Astrocyte (in vitro differentiated cells and primary cell): ENCODE measurements around the gene CRLF3. TPM values are rescaled to one million over a fixed set of nuclear protein-coding genes. Genes with fewer than 3 reads are reported as not detected.
A peak's percentile ranks its signal among the peaks of the same experiment; 100 is the strongest.

Source experiments
- DNase-seq: peaks from one replicate; pipeline ENCODE4 v3.0.0-alpha.2; 2010; ENCODE audit warnings: low read depth
- FAIRE-seq: peaks from 2 replicates; lab custom pipeline; 2011; peaks lifted over from hg19 to GRCh38; lab: Jason Lieb, UNC
- H2AFZ ChIP-seq: 2 replicates; pipeline ENCODE4 v1.6.0; 2012; ENCODE audit warnings: low read depth, low read length, inconsistent platforms
- H3K27ac ChIP-seq: 2 replicates; pipeline ENCODE4 v1.5.1; 2011; ENCODE audit warnings: low read depth, low read length, inconsistent platforms
- H3K27me3 ChIP-seq: 2 replicates; pipeline ENCODE4 v1.6.0; 2011; ENCODE audit warnings: low read length, inconsistent platforms; ENCODE audit not compliant: insufficient read depth
- H3K36me3 ChIP-seq: 2 replicates; pipeline ENCODE4 v1.5.1; 2011; ENCODE audit warnings: low read length, inconsistent platforms; ENCODE audit not compliant: insufficient read depth
- H3K4me1 ChIP-seq: 2 replicates; pipeline ENCODE4 v1.5.1; 2011; ENCODE audit warnings: low read length, inconsistent platforms; ENCODE audit not compliant: insufficient read depth
- H3K4me2 ChIP-seq: 2 replicates; pipeline ENCODE4 v1.6.0; 2012; ENCODE audit warnings: low read length, inconsistent platforms
- H3K4me3 ChIP-seq: 2 replicates; pipeline ENCODE4 v1.5.1; 2011; ENCODE audit warnings: low read depth, mild to moderate bottlenecking, low read length, inconsistent platforms; ENCODE audit not compliant: insufficient read depth
- H3K79me2 ChIP-seq: 2 replicates; pipeline ENCODE4 v1.6.0; 2012; ENCODE audit warnings: mild to moderate bottlenecking, low read length, inconsistent platforms; ENCODE audit not compliant: insufficient read depth
- H3K9ac ChIP-seq: 2 replicates; pipeline ENCODE4 v1.6.0; 2012; ENCODE audit warnings: mild to moderate bottlenecking, low read length, inconsistent platforms
- H3K9me3 ChIP-seq: 2 replicates; pipeline ENCODE4 v1.5.1; 2012; ENCODE audit warnings: low read depth, mild to moderate bottlenecking, low read length, inconsistent platforms; ENCODE audit not compliant: insufficient read depth
- H4K20me1 ChIP-seq: 2 replicates; pipeline ENCODE4 v1.6.0; 2012; ENCODE audit warnings: low read length, inconsistent platforms; ENCODE audit not compliant: insufficient read depth
- H3K27ac Mint-ChIP-seq: one replicate; pipeline ENCODE4 v1.8.0; 2021; ENCODE audit warnings: mild to moderate bottlenecking, mixed read lengths; ENCODE audit not compliant: unreplicated experiment
- H3K27me3 Mint-ChIP-seq: one replicate; pipeline ENCODE4 v1.8.0; 2021; ENCODE audit warnings: low read depth, mixed read lengths; ENCODE audit not compliant: unreplicated experiment
- H3K36me3 Mint-ChIP-seq: one replicate; pipeline ENCODE4 v1.8.0; 2021; ENCODE audit warnings: low read depth, mixed read lengths; ENCODE audit not compliant: unreplicated experiment
- H3K4me1 Mint-ChIP-seq: one replicate; pipeline ENCODE4 v1.8.0; 2021; ENCODE audit warnings: low read depth, mixed read lengths; ENCODE audit not compliant: unreplicated experiment
- H3K4me3 Mint-ChIP-seq: one replicate; pipeline ENCODE4 v1.8.0; 2021; ENCODE audit warnings: mild to moderate bottlenecking, moderate library complexity, mixed read lengths; ENCODE audit not compliant: unreplicated experiment
- H3K9me3 Mint-ChIP-seq: one replicate; pipeline ENCODE4 v1.8.0; 2021; ENCODE audit warnings: mild to moderate bottlenecking, mixed read lengths; ENCODE audit not compliant: unreplicated experiment
- EZH2 ChIP-seq: IDR thresholded peaks from 2 replicates; pipeline ENCODE4 v1.6.1; 2012; ENCODE audit warnings: mild to moderate bottlenecking, low read length, inconsistent platforms; ENCODE audit not compliant: insufficient read depth
- total RNA-seq: library from RNA; stranded (reverse); gene quantifications from 2 replicates; pipeline ENCODE4 v1.2.1, GENCODE V29; 2021
- TF ChIP-seq, protein P1 (sequence below): IDR thresholded peaks from 2 replicates; pipeline ENCODE4 v1.5.1; 2011; ENCODE audit warnings: low read depth, mild to moderate bottlenecking, inconsistent platforms, low read length, moderate library complexity; ENCODE audit not compliant: insufficient read depth

CRLF3 gene
- total RNA-seq, 1 donor from 2014 or later, result 8.0 TPM

DNA sequence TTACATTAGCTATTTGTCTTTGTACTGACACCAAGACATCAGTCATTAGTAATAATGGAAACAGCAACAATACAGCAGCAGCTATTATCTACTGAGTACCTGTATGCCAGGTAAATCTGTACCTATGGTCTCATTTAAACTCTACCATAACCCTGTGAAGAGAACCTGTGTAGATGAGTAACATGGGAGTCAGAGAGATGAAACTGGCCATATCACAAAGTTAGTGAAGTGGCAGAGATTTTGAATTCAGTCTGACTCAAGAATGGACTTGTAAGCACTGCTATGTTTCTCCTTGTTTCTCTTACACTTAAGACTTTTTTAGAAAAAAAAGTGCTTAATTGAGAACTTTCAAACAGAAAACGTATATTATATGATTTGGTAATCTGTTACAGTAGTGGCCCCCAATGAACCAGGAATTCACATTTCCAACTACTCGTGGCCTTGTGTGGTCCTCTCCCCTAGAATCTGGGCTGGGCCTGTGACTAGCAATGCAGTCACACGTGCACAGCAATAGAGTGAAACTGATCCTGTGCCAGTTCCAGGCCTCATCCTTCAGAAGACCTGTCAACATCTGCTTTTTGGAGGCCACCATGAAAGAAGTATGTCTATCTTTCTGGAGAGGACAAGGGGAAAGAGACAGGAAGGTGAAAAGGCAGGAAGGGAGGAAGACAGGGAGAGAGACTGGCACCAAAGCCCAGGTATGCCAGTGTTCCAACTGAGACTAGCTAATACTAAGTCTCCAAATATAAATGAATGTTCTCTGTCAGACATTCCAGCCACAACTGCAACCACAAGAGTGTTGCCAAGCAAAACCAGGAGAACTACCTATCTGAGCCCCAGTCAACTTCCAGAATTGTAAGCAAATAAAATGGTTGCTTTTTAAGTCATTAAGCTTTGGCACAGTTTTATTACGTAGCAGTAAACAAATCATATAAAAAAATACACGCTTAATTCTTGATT lies 12.0 kb downstream of the CRLF3 start:
- Histone ChIP-seq H3K36me3 (no peaks in the 10 kb centered on the region), H3K27ac (no peak overlapping the region), H3K27me3 (no peaks in the 10 kb centered on the region), H2AFZ (no peak overlapping the region), H3K4me3 (no peak overlapping the region), H4K20me1 (peaks cover 25% of the 10 kb centered on the region), H3K4me1 (peaks cover 11% of the 10 kb centered on the region), H3K9me3 (no peaks in the 10 kb centered on the region), H3K9ac (no peak overlapping the region), H3K79me2 (peaks cover 39% of the 10 kb centered on the region), H3K4me2 (peak overlapping the region; percentile 26)
- TF ChIP-seq, protein P1, sequence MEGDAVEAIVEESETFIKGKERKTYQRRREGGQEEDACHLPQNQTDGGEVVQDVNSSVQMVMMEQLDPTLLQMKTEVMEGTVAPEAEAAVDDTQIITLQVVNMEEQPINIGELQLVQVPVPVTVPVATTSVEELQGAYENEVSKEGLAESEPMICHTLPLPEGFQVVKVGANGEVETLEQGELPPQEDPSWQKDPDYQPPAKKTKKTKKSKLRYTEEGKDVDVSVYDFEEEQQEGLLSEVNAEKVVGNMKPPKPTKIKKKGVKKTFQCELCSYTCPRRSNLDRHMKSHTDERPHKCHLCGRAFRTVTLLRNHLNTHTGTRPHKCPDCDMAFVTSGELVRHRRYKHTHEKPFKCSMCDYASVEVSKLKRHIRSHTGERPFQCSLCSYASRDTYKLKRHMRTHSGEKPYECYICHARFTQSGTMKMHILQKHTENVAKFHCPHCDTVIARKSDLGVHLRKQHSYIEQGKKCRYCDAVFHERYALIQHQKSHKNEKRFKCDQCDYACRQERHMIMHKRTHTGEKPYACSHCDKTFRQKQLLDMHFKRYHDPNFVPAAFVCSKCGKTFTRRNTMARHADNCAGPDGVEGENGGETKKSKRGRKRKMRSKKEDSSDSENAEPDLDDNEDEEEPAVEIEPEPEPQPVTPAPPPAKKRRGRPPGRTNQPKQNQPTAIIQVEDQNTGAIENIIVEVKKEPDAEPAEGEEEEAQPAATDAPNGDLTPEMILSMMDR, result no peak
- no peak for TF ChIP-seq EZH2
- H3K4me3 Mint-ChIP-seq, result no peak overlapping the region
- FAIRE-seq (no peak), DNase-seq (peak; percentile 53)
- H3K27me3 Mint-ChIP-seq, result no peaks in the 10 kb centered on the region
- peaks cover 5% of the 10 kb centered on the region for H3K36me3 Mint-ChIP-seq
- peak overlapping the region; percentile 48 for H3K27ac Mint-ChIP-seq
- no peaks in the 10 kb centered on the region for H3K9me3 Mint-ChIP-seq
- peaks cover 11% of the 10 kb centered on the region for H3K4me1 Mint-ChIP-seq

DNA sequence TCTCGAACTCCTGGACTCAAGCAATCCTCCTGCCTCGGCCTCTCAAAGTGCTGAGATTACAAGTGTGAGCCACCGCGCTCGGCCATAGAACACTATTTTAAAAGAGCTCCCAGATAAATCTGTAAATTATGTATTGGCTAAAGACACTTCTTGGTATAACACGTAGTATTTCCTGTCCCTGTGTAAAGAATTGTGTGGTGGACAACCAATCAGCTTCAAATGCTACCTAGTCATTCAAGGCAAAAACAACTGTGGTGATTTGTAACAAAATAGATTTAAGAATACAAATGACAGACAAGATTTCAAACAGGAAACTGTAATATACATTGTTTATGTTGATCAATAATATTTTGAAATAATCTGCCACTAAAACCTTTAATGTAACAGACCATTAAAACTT lies 14.6 kb downstream of the CRLF3 start:
- no peak for DNase-seq
- H3K79me2 ChIP-seq, result peaks cover 36% of the 10 kb centered on the region
- H3K4me3 ChIP-seq, result no peak overlapping the region
- Mint-ChIP-seq H3K9me3 (no peaks in the 10 kb centered on the region), H3K36me3 (peaks cover 5% of the 10 kb centered on the region), H3K27ac (no peak overlapping the region), H3K27me3 (no peaks in the 10 kb centered on the region), H3K4me1 (peaks cover 11% of the 10 kb centered on the region), H3K4me3 (no peak overlapping the region)
- H3K27ac ChIP-seq, result no peak overlapping the region
- no peaks in the 10 kb centered on the region for H3K36me3 ChIP-seq
- H3K27me3 ChIP-seq, result no peaks in the 10 kb centered on the region
- H3K9me3 ChIP-seq, result no peaks in the 10 kb centered on the region
- no peak for FAIRE-seq
- H2AFZ ChIP-seq, result no peak overlapping the region
- peaks cover 11% of the 10 kb centered on the region for H3K4me1 ChIP-seq
- no peak overlapping the region for H3K9ac ChIP-seq
- TF ChIP-seq, protein P1, result no peak
- TF ChIP-seq EZH2, result no peak
- peaks cover 36% of the 10 kb centered on the region for H4K20me1 ChIP-seq
- H3K4me2 ChIP-seq, result no peak overlapping the region

DNA sequence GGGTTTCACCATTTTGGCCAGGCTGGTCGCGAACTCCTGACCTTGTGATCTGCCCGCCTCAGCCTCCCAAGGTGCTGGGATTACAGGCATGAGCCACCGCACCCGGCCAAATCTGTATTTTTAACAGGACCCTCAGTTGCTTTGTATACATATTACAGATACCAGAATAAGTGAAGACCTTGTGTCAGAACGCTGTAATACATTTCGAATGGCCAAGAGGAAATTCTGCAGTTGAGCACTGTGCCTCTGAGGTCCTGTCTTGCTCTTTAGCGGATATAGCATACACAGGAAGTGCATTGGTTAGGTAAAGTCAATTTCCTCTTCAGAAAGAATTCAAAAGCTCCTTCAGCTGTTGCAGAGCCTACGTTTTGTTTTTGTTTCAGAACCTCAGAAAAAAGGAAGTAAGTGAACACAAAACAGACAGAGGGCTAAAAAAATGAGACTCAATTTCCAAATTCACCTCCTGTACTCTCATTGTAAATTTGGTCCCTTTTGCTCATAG lies 15.7 kb downstream of the CRLF3 start:
- Mint-ChIP-seq H3K27ac (no peak overlapping the region), H3K9me3 (no peaks in the 10 kb centered on the region), H3K4me1 (peaks cover 11% of the 10 kb centered on the region), H3K36me3 (peaks cover 9% of the 10 kb centered on the region), H3K27me3 (no peaks in the 10 kb centered on the region), H3K4me3 (no peak overlapping the region)
- H3K4me2 ChIP-seq, result no peak overlapping the region
- no peaks in the 10 kb centered on the region for H3K27me3 ChIP-seq
- no peak overlapping the region for H3K27ac ChIP-seq
- no peak overlapping the region for H2AFZ ChIP-seq
- peaks cover 11% of the 10 kb centered on the region for H3K4me1 ChIP-seq
- no peak overlapping the region for H3K9ac ChIP-seq
- no peak overlapping the region for H3K4me3 ChIP-seq
- TF ChIP-seq, protein P1, result no peak
- no peak for TF ChIP-seq EZH2
- H4K20me1 ChIP-seq, result peaks cover 36% of the 10 kb centered on the region
- H3K9me3 ChIP-seq, result no peaks in the 10 kb centered on the region
- no peaks in the 10 kb centered on the region for H3K36me3 ChIP-seq
- DNase-seq, result no peak
- peaks cover 36% of the 10 kb centered on the region for H3K79me2 ChIP-seq
- no peak for FAIRE-seq
